ENCODE results near the gene ZSWIM3.

Gene ZSWIM3

DNA sequence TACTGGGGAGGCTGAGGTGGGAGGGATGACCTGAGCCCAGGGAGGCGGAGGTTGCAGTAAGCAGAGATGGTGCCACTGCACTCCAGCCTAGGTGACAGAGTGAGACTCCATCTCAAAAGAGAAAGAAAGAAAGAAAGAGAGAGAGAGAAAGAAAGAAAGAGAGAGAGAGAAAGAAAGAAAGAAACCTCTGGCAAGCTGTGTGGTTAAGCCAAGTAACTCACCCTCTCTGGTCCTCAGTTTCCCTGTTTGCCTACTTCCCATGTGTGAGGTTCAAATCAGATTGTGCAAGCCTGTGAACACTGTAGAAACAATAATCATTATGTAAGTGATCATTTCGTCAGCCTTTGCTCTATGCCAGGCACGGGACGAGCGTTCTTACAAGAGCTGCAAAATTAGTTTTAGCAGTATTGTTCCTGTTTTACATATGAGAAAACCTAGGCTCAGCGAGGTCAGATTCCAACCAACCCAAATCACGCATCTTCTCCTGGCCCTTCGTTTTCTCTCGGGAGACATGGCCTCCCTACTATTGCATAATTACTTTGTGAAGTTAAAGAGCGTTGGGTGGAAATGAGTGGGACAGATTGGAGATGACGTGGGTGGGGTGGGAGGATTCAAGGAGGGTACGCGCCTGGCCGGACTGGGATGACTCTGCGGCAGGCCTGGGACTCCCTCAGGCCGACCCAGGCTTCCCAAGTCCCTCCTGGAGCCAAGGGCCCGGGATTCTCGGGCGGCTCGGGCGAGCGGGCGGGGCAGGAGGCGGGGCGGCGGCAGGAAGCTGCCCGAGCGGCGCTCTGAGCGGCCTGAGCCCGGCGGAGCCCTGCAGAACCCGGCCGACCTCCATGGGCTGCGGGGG lies 24.2 kb upstream of the ZSWIM3 start, which contains the start of gene SNX21:
Gene SNX21, plus strand, starts transcription at position 770 of the 853 bp plus-strand sequence. CDS start 121 bp downstream, outside the sequence.
- peak; percentile 96 to 98 for DNase-seq (ENCODE audit: low read depth in 2 of 2)
- peak within 1 kb of the TSS; percentile 73 to 74 for H3K4me3 ChIP-seq (replicated peaks in 1 of 2; ENCODE audit: low read depth in 2 of 2, low read length in 2 of 2)
- TF ChIP-seq, protein P1, sequence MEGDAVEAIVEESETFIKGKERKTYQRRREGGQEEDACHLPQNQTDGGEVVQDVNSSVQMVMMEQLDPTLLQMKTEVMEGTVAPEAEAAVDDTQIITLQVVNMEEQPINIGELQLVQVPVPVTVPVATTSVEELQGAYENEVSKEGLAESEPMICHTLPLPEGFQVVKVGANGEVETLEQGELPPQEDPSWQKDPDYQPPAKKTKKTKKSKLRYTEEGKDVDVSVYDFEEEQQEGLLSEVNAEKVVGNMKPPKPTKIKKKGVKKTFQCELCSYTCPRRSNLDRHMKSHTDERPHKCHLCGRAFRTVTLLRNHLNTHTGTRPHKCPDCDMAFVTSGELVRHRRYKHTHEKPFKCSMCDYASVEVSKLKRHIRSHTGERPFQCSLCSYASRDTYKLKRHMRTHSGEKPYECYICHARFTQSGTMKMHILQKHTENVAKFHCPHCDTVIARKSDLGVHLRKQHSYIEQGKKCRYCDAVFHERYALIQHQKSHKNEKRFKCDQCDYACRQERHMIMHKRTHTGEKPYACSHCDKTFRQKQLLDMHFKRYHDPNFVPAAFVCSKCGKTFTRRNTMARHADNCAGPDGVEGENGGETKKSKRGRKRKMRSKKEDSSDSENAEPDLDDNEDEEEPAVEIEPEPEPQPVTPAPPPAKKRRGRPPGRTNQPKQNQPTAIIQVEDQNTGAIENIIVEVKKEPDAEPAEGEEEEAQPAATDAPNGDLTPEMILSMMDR (IDR thresholded peaks at IDR 0.05; ENCODE audit: low read depth, low read length) = no peak

DNA sequence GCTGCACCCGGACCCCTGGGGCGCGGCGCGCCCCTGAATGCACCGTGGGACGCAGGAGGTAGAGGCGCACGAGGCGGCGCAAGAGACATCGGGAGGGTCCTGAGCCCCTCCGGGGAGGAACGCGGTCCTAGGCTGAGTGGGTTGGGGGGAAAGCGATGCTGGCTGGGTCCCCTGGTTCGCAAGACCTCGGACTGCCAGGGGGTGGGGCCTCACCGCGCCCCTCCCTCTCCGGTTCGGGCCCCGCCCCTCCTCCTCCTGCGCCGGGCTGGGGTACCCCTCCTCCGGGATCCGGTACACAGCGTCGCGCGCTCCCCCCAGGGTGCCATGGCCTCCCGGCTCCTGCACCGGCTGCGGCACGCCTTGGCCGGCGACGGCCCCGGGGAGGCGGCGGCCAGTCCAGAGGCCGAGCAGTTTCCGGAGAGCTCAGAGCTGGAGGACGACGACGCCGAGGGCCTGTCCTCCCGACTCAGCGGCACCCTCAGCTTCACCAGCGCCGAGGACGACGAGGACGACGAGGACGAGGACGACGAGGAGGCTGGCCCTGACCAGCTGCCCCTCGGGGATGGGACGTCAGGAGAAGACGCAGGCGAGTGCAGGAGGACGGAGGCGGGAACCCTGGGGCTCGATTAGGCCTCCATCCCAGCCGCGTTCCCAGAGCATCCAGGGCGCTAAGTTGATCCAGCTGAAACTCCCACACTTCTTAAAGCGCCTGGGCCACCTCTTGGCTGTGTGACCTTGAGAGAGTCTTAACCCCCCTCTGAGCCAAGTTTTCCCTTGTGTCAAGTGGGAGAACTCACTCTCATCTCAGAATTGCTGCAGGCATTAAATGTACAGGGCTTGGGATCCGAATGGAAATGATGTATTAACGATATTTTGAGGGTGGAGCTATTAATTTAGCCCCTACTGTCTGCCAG lies 23.3 kb upstream of the ZSWIM3 start:
- DNase-seq (ENCODE audit: low read depth in 2 of 2) = peak; percentile 57 to 76
- TF ChIP-seq, protein P1 (IDR thresholded peaks at IDR 0.05; ENCODE audit: low read depth, low read length) = no peak
- H3K4me3 ChIP-seq (replicated peaks in 1 of 2; ENCODE audit: low read depth in 2 of 2, low read length in 2 of 2) = peak overlapping the region; percentile 73 to 74

DNA sequence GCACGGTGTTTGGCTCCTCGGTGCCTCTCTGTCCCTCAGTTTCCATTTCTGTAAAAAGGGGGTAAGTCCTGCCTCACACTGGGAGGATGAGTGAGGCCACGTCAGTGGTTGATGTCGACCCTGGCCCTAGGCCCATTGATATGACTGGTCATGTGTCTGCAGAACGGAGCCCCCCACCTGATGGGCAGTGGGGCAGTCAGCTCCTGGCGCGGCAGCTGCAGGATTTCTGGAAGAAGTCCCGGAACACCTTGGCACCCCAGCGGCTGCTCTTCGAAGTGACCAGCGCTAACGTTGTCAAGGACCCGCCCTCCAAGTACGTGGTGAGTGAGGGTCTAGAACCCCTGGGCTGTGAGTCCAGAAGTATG lies 22.6 kb upstream of the ZSWIM3 start:
- DNase-seq (ENCODE audit: low read depth in 2 of 2) = no peak
- H3K4me3 ChIP-seq (replicated peaks in 1 of 2; ENCODE audit: low read depth in 2 of 2, low read length in 2 of 2) = peak overlapping the region; percentile 73 to 74
- TF ChIP-seq, protein P1 (IDR thresholded peaks at IDR 0.05; ENCODE audit: low read depth, low read length) = no peak

DNA sequence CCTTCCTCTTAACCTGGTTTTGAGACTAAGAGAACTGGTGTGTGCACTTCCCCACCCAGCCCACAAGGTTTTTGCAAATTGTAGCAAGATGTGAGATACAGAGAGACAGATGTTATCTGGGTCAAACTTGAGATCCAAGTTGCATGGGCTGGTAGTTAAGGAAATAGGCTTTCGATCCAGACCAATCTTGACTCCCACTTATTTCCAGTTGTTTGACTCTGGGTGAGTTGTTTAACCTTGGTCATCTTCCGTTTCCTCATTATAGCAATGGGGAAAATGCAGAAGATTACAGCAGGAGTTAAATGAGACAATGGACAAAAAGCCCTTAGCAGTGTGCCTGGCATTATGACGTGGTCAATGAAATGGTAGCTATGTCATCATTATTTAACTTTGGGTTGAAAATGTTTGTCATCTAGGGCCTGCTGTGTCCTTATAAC lies 22.1 kb upstream of the ZSWIM3 start:
- TF ChIP-seq, protein P1 (IDR thresholded peaks at IDR 0.05; ENCODE audit: low read depth, low read length) = no peak
- DNase-seq (ENCODE audit: low read depth in 2 of 2) = peak in 1 of 2 donors; percentile 45
- peak overlapping the region; percentile 73 to 74 for H3K4me3 ChIP-seq (replicated peaks in 1 of 2; ENCODE audit: low read depth in 2 of 2, low read length in 2 of 2)

DNA sequence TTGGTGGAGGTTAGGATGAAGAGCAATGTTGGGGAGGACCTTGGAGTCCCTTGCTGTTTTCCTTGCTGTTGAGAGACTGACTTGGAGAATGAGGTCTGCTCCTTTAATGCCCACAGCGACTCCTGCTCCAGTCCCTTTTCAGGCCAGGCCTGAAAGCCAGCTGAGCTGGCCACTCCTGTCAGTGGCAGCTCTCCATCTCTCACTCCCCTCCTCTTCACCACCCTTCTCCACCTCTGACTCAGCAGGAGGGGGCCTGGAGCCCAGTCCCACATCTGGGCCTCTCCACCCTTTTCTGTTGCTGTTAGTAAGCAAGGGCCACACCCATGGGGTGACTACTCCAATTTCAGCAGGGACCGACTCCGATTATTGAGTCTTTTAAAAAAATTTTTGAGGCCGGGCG lies 21.6 kb upstream of the ZSWIM3 start:
- peak; percentile 61 to 80 for DNase-seq (ENCODE audit: low read depth in 2 of 2)
- TF ChIP-seq, protein P1 (IDR thresholded peaks at IDR 0.05; ENCODE audit: low read depth, low read length) = no peak
- peak overlapping the region; percentile 5 to 74 for H3K4me3 ChIP-seq (replicated peaks in 1 of 2; ENCODE audit: low read depth in 2 of 2, low read length in 2 of 2)

DNA sequence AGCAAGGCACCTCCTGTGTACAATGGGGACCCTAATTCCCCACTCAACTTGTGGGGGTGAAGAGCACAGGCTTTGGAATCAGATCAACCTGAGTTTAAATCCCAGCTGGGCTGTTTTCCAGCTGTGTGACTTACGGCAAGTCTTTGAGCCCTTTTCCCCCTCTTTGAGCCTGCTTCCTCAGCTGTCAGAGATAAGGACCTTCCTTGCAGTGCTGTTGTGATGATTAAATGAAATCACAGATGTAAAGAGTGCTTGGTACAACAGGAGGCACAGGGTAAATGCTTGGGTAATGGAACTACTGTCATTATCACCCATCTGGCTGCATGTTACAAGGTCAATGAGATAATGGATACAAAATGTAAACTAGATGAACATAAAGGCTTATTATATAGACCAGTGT lies 20.6 kb upstream of the ZSWIM3 start:
- peak in 1 of 2 donors; percentile 62 for DNase-seq (ENCODE audit: low read depth in 2 of 2)
- H3K4me3 ChIP-seq (replicated peaks in 1 of 2; ENCODE audit: low read depth in 2 of 2, low read length in 2 of 2) = no peak overlapping the region
- TF ChIP-seq, protein P1 (IDR thresholded peaks at IDR 0.05; ENCODE audit: low read depth, low read length) = no peak

All from cardiac fibroblast (primary cell).